HUES6 (cell line): ENCODE measurements around the gene KCNAB3.

Experiments
- H3K27ac ChIP-seq: 2 replicates; pipeline ENCODE4 v1.7.0; 2013; ENCODE audit warnings: low read depth, mild to moderate bottlenecking, low read length, inconsistent platforms
- H3K27me3 ChIP-seq: 2 replicates; pipeline ENCODE4 v1.6.1; 2013; ENCODE audit warnings: low read length; ENCODE audit not compliant: control insufficient read depth, insufficient read depth
- H3K36me3 ChIP-seq: 2 replicates; pipeline ENCODE4 v1.6.1; 2013; ENCODE audit warnings: low read length; ENCODE audit not compliant: control insufficient read depth, insufficient read depth
- H3K4me1 ChIP-seq: 2 replicates; pipeline ENCODE4 v1.6.1; 2013; ENCODE audit warnings: low read length; ENCODE audit not compliant: control insufficient read depth, insufficient read depth
- H3K4me3 ChIP-seq: 2 replicates; pipeline ENCODE4 v1.5.1; 2013; ENCODE audit warnings: low read depth, low read length
- H3K9ac ChIP-seq: one replicate; pipeline ENCODE4 v1.6.1; 2013; ENCODE audit warnings: mild to moderate bottlenecking, low read length
- H3K9me3 ChIP-seq: 2 replicates; pipeline ENCODE4 v1.6.1; 2013; ENCODE audit warnings: low read depth, low read length; ENCODE audit not compliant: control insufficient read depth, insufficient read depth

KCNAB3 gene

DNA sequence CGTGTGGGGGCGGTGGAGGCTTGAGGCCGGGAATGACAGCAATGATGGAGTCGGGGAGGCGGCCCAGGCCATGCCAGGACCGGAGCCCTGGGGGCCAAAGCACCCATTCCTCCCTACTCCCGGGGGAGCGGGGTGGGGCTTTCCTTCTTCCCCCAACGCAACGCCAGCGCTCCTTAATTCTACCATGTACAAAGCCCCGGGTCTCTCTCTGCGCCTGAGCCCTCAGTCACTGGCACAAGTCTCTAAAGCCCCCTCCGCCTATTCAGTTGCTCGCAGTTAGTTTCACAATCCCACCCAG, 13.3 kb downstream of the KCNAB3 start:
- Histone ChIP-seq H3K27me3 (peaks cover 47% of the 10 kb centered on the region), H3K4me3 (peak overlapping the region; percentile 64), H3K9ac (peak overlapping the region; percentile 36), H3K36me3 (no peaks in the 10 kb centered on the region), H3K9me3 (peaks cover 3% of the 10 kb centered on the region; the same call in 1 of the 2 replicates), H3K4me1 (peaks cover 13% of the 10 kb centered on the region), H3K27ac (no peak overlapping the region)

DNA sequence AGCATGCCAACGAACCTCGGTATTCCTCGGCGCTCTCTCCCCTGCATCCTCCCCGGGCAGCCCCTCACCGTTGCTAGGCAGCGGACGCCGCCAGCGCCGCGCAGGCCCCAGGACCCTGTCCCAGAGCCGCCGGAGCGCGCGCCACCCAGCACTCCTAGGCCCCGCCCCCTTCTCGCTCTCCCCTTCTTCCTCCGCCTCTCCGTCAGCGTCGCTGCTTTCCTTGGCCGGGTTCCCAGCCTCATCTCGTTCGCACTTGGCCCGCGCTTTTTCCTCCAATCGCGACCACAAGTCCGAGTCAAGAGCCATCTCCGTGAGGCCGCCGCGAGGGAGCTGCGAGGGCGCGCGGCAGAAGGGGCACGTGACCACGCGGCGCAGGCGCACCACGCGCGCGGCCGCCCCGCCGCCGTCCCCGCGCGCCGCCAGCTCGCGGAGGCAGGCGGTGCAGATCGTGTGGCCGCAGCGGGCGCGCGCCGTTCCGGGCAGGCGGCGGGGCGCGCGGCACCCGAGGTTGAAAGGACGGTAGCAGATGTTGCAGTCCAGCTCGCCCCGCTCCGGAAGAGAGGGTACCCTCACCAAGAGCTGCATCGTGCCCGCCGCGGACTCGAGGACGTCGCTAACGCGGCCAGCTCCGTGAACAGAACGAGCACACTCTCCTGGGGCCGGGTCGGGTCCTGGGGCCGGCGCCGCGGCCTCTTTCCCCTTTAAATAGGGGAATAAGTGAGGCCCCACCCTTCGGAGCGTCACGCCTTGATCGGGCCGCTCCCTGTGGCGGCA, 13.9 kb downstream of the KCNAB3 start, which contains the start of gene RNF227:
RNF227 (minus strand) TSS at position 679 of the 774 bp plus-strand sequence; CDS start at position 585, 94 bp downstream.
- peaks cover 13% of the 10 kb centered on the region for H3K4me1 ChIP-seq
- peaks cover 42% of the 10 kb centered on the region for H3K27me3 ChIP-seq
- no peak within 1 kb of the TSS for H3K27ac ChIP-seq
- peak within 1 kb of the TSS; percentile 64 for H3K4me3 ChIP-seq
- H3K36me3 ChIP-seq: peaks cover under 1% of the 10 kb centered on the region; the same call in 1 of the 2 replicates
- H3K9ac ChIP-seq: peak within 1 kb of the TSS; percentile 36
- peaks cover 3% of the 10 kb centered on the region; the same call in 1 of the 2 replicates for H3K9me3 ChIP-seq

DNA sequence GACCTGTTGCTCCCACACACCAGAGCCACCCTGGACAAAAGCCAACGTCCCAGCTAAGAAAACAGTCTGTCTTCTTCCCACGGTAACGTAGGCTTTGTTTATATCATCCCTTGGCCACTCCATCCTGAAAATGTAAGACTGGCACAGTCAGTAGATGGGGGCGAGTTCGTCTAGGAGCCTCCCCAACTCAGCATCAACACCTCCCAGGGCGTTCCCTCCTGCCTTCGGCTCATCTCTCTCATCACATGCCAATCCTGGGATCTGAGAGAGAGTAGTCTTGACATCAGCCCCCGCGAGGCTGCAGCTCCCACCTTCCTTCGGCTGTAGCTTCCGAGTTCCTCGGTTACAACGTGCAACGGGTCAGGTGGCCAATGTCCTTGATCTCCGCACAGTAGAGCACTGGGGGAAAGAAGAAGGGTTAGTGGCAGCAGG, 14.5 kb downstream of the KCNAB3 start:
- H3K27me3 ChIP-seq: peaks cover 40% of the 10 kb centered on the region
- peaks cover 6% of the 10 kb centered on the region for H3K36me3 ChIP-seq
- H3K9me3 ChIP-seq: peaks cover 3% of the 10 kb centered on the region; the same call in 1 of the 2 replicates
- no peak overlapping the region for H3K27ac ChIP-seq
- peak overlapping the region; percentile 64 for H3K4me3 ChIP-seq
- H3K9ac ChIP-seq: peak overlapping the region; percentile 36
- peaks cover 13% of the 10 kb centered on the region for H3K4me1 ChIP-seq

DNA sequence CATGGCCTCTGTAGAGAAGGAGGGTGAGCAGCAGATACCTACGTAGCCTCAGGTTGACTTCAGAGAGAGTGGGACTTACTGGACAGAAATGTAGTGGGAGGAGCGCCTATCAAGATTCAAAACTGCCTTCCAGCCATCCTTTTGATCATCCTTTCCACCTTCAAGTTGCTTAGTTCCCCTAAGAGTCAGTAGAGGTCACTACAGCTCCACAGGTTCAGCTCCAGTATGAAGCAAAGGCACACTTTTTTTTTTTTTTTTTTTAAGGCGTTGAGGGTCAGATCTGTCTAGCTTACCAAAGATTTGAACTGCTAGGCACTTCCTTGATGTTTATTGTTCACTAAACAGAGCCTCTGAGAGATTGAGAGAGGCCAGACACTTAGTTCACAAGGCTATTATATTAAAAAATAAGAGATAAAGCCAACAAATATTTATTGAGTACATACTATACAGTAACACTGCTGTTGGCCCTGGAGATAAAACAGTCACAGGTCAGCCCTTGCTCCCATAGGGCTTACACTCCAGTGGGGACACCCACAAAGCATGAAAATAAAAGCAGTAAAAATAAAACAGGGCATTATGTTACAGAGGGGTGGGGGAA, 16.6 kb downstream of the KCNAB3 start:
- H3K9me3 ChIP-seq: no peaks in the 10 kb centered on the region
- H3K36me3 ChIP-seq: peaks cover 11% of the 10 kb centered on the region
- no peak overlapping the region for H3K9ac ChIP-seq
- H3K27ac ChIP-seq: no peak overlapping the region
- no peak overlapping the region for H3K4me3 ChIP-seq
- H3K4me1 ChIP-seq: peaks cover 13% of the 10 kb centered on the region
- peaks cover 29% of the 10 kb centered on the region for H3K27me3 ChIP-seq

DNA sequence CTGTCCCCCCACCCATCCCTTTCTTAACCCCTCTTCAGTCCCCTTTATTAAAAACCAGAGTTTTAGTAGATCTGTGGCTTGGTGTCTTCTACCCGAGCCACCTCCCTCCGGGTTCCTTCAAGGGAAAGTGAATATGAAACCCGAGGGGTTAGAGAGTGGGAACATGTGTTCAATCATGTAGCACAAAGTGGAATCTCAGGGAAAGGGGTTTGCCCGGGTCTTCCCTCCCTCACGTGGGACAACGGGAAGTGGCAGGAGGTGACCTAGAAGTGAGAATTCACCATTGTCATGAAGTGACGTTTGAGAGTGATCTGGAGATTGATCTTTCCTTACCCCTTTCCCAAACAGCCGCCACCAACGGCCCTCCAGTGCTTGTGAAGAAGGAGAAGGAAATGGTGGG, 18.5 kb downstream of the KCNAB3 start:
- peaks cover 13% of the 10 kb centered on the region for H3K27me3 ChIP-seq

DNA sequence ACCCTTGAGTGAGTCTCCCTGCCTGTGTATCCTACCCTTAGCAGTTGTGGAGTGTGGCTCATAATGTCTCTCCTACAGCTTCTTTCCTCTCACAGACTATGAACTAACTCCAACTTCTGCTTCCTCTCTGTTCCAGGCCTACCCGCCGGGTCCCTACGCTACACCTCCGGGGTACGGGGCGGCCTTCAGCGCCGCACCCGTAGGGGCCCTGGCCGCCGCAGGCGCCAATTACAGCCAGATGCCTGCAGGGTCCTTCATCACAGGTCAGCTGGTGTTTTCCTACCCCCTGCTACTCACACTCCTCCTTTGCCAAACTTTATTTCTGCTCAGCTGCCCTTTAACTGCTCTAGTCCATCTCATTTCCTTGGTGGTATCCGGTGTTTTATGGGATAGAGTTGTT, 18.9 kb downstream of the KCNAB3 start:
- H3K4me3 ChIP-seq: no peak overlapping the region
- no peak overlapping the region for H3K9ac ChIP-seq
- H3K27me3 ChIP-seq: peaks cover 11% of the 10 kb centered on the region
- H3K4me1 ChIP-seq: peaks cover 6% of the 10 kb centered on the region
- no peaks in the 10 kb centered on the region for H3K9me3 ChIP-seq
- peaks cover 19% of the 10 kb centered on the region for H3K36me3 ChIP-seq
- H3K27ac ChIP-seq: no peak overlapping the region

More for the DNA sequence above, 18.5 kb downstream of the KCNAB3 start:
- Histone ChIP-seq H3K4me1 (peaks cover 6% of the 10 kb centered on the region), H3K9ac (no peak overlapping the region), H3K9me3 (no peaks in the 10 kb centered on the region), H3K36me3 (peaks cover 18% of the 10 kb centered on the region), H3K27ac (no peak overlapping the region), H3K4me3 (no peak overlapping the region)

DNA sequence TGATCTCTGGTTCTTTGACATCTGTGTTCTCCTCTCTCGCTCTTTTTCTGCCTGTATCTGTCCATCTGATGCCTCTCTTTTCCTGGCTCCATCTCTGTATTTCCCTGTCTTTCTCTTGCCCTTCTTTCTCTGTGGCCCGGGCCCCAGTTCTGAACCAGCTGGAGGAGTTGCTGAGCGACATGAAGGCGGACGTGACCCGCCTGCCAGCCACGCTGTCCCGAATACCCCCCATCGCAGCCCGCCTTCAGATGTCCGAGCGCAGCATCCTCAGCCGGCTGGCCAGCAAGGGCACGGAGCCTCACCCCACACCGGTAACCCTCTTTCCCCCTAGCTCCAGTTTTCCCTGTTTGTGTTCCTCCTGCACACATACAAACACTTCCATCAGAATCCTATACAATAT, 19.4 kb downstream of the KCNAB3 start:
- H3K4me1 ChIP-seq: peaks cover 3% of the 10 kb centered on the region
- H3K27me3 ChIP-seq: peaks cover 9% of the 10 kb centered on the region
- H3K27ac ChIP-seq: no peak overlapping the region
- H3K9me3 ChIP-seq: no peaks in the 10 kb centered on the region
- no peak overlapping the region for H3K9ac ChIP-seq
- H3K4me3 ChIP-seq: no peak overlapping the region
- peaks cover 23% of the 10 kb centered on the region for H3K36me3 ChIP-seq

DNA sequence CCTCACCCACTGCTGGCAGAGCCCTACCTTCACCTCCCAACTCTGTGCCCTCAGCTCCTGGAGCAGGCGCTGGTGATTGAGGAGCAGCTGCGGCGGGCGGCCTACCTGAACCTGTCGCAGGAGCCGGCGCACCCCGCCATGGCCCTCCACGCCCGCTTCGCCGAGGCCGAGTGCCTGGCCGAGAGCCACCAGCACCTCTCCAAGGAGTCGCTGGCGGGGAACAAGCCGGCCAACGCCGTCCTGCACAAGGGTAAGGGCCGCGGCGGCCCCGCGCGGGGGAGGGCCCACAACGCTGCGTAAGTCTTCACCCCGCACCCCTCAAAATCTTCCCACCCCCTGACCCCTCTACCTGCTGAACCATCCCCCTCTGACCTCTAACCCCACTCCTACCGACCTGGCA, 20.6 kb downstream of the KCNAB3 start:
- no peak overlapping the region for H3K9ac ChIP-seq

DNA sequence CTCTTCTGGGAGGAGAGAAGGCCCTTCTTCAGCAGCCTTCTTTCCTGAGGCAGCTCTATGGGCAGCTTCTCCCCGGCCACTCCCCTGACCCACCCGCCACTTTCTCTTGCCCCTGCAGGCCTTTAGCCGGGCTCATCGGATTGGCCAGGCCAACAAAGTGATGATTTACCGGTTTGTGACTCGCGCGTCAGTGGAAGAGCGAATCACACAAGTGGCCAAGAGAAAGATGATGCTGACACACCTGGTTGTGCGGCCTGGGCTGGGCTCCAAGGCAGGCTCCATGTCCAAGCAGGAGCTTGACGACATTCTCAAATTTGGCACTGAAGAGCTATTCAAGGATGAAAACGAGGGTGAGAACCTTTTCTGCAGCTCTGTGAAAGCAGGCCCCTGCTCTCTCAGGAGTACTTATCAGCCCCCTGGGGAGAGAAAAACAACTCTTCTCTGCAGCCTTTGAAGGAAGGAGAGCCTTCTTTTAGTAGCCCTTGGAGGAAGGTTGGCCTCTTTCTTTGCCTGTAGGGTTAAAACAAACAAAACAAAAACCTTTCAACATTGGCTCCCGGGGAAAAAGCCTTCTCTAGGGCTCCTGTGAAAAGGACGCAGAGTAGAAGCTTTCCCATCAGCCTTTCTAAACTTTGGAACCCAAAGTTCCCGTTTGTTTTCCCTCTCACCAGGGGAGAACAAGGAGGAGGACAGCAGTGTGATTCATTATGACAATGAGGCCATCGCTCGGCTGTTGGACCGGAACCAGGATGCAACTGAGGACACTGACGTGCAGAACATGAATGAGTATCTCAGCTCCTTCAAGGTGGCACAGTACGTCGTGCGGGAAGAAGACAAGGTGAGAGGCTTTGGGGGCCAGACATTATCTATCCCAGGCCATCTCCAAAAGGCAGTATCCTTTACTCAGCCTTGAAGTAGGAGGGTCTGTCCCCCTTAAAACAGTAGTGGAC, 26.2 kb downstream of the KCNAB3 start:
- peaks cover 66% of the 10 kb centered on the region for H3K36me3 ChIP-seq
- no peak overlapping the region for H3K27ac ChIP-seq
- H3K9ac ChIP-seq: no peak overlapping the region
- H3K4me1 ChIP-seq: peaks cover 14% of the 10 kb centered on the region; the same call in 1 of the 2 replicates
- no peaks in the 10 kb centered on the region for H3K27me3 ChIP-seq
- H3K4me3 ChIP-seq: no peak overlapping the region
- H3K9me3 ChIP-seq: no peaks in the 10 kb centered on the region

More for the DNA sequence above, 20.6 kb downstream of the KCNAB3 start:
- H3K4me3 ChIP-seq: no peak overlapping the region
- peaks cover 35% of the 10 kb centered on the region for H3K36me3 ChIP-seq
- peaks cover under 1% of the 10 kb centered on the region; the same call in 1 of the 2 replicates for H3K4me1 ChIP-seq
- no peaks in the 10 kb centered on the region for H3K9me3 ChIP-seq
- H3K27me3 ChIP-seq: no peaks in the 10 kb centered on the region
- no peak overlapping the region for H3K27ac ChIP-seq

DNA sequence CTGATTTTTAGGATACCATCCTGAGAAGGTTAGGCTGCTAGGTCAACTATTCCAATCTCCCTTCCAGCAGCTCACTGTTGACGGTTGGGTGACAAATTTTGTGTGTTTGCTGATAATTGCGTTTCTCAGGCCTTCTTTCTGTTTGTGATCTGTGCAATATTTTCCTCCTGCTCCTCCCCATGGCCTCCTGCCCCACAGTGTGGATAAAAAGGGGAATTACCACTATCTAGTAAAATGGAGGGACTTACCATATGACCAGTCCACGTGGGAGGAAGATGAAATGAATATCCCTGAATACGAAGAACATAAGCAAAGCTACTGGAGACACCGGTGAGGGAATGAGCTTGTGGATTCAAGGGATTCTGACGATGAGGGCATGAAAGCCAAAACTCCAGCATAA, 31.9 kb downstream of the KCNAB3 start:
- no peak overlapping the region for H3K4me3 ChIP-seq
- no peak overlapping the region for H3K27ac ChIP-seq
- no peaks in the 10 kb centered on the region for H3K9me3 ChIP-seq
- H3K9ac ChIP-seq: no peak overlapping the region
- no peaks in the 10 kb centered on the region for H3K27me3 ChIP-seq
- peaks cover 66% of the 10 kb centered on the region for H3K36me3 ChIP-seq
- peaks cover under 1% of the 10 kb centered on the region; the same call in 1 of the 2 replicates for H3K4me1 ChIP-seq
